AG09309 (cell line): Measurements from ENCODE around the gene PTGES2.
"Not testable (repeated sequence)": the region's sequence is repeated elsewhere in the genome, so short reads cannot be mapped to it uniquely, and the experiment has no call there.

Experiments used
- DNase-seq: peaks from one replicate; pipeline ENCODE4 v3.0.0-alpha.2; 2010; ENCODE audit warnings: low read depth
- H3K4me3 ChIP-seq: 2 replicates; pipeline ENCODE4 v1.5.1; 2011; ENCODE audit warnings: mild to moderate bottlenecking, low read depth, low read length, moderate library complexity; ENCODE audit not compliant: control insufficient read depth
- TF ChIP-seq, protein P1 (sequence below): IDR thresholded peaks from 2 replicates; pipeline ENCODE4 v1.5.1; 2011; ENCODE audit warnings: mild to moderate bottlenecking, low read depth, low read length, inconsistent platforms; ENCODE audit not compliant: insufficient read depth, control insufficient read depth; ENCODE audit errors: missing control alignments

Gene PTGES2

DNA sequence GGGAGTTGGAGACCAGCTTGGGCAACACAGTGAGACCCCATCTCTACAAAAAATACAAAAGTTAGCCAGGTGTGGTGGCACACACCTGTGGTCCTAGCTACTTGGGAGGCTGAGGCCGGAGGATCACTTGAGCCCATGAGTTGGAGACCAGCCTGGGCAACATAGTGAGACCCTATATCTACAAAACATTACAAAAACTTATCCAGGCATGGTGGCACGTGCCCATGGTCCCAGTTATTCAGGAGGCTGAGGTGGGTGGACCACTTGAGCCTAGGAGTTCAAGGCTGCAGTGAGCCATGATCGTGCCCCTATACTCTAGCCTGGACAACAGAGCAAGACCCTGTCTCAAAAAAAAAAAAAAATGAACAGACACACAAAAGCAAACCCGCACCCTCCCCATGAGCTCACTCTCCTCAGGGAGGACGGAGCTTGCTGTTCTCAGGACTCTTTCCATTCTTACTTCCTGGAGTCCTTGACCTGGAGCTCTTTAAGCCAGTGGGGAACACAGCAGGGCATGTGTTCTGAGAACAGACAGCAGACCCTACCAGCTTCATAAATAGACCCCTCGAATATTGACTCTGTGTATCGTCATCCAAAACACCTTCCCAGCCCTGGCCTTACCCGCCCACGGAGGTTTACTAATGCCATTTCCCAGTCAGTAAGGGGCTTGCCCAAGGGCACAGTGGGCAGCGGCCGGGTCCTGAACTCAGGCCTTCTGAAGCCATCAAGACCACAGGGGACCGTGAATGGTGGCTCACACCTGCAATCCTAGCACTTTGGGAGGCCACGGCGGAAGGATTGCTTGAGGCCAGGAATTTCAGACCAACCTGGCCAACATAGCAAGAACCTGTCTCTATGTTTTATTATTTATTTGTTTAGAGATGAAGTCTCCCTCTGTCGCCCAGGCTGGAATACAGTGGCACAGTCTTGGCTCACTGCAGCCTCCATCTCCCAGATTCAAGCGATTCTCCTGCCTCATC, 11.1 kb downstream of the PTGES2 start:
- TF ChIP-seq, protein P1, sequence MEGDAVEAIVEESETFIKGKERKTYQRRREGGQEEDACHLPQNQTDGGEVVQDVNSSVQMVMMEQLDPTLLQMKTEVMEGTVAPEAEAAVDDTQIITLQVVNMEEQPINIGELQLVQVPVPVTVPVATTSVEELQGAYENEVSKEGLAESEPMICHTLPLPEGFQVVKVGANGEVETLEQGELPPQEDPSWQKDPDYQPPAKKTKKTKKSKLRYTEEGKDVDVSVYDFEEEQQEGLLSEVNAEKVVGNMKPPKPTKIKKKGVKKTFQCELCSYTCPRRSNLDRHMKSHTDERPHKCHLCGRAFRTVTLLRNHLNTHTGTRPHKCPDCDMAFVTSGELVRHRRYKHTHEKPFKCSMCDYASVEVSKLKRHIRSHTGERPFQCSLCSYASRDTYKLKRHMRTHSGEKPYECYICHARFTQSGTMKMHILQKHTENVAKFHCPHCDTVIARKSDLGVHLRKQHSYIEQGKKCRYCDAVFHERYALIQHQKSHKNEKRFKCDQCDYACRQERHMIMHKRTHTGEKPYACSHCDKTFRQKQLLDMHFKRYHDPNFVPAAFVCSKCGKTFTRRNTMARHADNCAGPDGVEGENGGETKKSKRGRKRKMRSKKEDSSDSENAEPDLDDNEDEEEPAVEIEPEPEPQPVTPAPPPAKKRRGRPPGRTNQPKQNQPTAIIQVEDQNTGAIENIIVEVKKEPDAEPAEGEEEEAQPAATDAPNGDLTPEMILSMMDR: no peak
- no peak overlapping the region for H3K4me3 ChIP-seq
- no peak for DNase-seq

DNA sequence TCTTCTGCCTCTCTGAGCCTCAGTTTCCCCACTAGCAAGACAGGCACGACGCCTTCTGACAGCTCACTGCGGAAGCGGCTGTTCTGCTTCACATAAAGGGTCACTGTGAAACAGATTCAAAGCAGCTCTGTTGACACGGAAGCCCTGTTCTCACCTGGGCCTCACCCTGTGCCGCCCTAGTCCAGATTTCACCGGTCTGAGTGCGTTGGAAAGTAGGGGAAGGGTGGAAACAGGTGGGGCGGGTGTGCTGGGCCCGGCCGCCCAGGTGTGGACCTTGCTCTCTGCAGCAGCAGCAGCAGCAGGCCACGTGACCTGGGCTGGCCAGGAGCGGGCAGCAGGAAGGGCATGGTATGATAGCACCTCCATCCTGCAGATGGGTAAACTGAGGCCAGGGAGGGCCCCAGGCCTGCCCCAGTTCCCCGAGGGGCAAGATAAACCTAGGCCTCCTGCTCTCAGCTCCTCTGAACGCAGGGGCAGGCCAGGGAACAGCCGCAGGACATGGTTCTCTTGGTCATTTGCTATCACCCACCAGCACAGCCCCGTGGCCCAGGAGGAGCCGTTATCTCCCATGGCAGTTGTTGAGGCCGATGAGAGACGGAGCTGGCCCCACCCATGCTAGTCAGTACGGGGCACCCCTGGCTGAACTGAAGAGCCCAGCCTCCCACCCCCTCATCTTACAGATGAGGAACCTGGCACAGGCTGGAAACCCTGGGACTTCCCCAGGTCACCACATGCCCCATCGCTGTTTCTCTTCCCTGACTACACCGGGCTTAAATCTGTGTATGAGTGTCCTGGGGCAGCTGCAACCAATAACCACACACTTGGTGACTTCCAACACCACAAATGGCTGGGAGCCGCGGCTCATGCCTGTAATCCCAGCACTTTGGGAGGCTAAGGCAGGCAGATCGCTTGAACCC, 12.1 kb downstream of the PTGES2 start:
- DNase-seq: no peak
- TF ChIP-seq, protein P1: no peak

DNA sequence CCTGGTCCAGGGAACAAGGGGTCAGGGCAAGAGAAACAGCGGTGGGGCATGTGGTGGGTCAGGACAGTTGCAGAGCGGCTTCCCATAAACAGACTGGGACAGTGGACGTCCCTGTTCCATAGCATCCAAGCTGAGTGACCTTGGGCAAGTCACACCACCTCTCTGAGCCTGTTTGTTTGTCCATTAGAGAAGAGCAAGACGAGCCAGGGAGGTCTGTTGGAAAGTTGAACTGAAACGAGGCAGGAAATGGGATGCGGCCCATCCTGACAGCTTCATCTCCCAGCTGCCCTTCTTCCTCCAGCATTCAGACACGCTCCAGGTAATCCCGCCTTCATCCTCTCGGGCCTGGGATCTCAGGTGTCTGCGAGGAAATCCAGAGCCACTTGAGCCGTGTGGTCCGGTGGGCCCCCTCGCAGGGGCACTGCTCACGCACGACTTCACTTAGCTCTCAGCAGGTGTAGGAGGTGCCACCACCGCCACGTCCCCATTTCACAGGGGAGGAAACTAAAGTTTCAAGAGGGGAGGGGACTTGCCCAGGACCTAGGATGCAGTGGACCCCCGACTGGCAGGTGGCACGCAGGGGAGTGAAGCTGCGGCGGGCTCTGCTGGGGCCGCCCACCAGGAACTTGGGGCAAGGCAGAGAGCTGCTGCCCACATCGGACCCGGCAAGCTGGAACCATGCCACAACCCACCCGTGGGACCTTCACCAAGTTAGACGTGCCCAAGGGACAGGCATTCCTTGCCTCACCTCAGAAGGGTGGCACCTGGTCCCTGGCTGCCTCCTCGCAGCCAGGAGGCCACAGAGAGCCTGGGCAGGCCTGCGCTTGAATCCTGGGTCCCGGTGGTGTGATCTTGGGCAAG, 13.0 kb downstream of the PTGES2 start:
- DNase-seq: no peak
- TF ChIP-seq, protein P1: no peak
- no peak overlapping the region for H3K4me3 ChIP-seq

More for the DNA sequence above, 12.1 kb downstream of the PTGES2 start:
- H3K4me3 ChIP-seq: no peak overlapping the region

DNA sequence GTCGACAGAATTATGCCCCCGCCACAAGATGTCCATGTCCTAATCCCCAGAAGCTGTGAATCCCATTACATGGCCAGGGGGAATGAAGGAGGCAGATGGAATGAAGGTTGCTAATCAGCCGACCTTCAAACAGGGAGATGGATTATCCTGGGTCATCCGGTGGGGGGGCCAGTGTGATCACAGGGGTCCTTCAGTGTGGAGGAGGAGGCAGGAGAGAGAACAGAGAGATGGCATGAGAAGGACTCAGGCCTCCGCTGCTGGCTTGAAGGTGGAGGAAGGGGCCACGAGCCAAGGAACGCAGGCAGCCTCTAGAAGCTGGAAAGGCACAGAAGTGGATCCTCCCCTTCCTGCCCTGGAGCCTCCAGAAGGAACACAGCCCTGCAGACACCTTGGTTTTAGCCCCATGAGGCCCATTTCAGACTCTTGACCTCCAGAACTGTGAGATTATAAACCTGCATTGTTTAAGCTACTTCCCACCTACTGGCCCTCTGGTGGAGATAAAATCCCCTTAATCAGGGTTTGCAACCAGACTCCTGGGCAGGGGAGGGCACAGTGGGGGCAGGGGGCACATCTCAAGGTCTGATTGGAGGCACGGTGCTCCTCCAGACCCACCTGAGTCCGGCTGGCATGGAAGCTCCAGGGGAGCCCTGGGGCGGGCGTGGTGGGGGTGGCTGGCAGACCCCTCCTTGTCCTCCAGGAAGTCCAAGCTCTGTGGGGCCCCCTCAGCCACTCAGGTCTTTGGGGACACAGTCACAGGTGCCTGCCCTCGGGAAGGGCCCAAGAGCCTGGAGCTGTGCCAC, 13.8 kb downstream of the PTGES2 start:
- TF ChIP-seq, protein P1: no peak
- no peak for DNase-seq
- H3K4me3 ChIP-seq: no peak overlapping the region

DNA sequence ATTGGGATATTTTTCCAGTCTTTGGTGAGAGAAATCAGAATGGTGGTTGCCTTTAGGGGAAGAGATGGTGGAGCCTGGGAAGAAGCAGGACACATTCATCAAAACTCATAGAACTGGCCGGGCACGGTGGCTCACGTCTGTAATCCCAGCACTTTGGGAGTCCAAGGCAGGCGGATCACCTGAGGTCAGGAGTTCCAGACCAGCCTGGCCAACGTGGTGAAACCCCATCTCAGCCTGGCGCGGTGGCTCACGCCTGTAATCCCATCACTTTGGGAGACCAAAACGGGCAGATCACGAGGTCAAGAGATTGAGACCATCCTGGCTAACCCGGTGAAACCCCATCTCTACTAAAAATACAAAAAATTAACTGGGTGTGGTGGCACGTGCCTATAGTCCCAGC, 15.8 kb downstream of the PTGES2 start:
- DNase-seq, H3K4me3 ChIP-seq: not testable (repeated sequence)

DNA sequence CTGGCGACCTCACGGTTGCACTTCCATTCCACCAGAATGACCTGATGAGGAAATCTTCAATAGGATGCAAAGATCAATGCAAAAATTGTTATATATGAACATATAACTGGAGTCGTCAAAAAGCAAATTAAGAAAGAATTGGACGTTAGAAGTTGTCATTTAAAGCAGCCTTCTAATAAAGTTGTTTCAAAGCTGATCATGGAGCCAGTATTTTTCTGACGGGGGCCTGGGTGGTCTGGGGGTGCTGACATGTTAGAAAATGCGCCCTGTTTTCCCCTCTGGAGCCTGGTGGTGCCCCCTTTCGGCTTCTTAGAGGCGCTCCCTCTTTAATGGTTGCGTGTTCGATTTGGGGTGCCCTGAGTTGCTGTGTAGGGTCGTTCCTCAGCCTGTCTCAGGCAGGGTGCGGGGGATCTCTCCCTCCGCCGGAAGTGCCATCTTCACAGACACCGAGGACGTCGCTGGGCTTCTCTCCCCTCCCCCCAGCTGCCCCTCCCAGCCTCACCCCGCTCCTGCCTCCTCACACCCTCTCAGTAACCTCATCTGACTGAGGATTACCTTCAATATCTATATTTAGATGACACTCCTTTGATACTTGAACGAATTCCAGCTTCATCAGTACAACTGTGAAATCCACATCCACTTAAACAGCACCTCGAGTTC, 18.3 kb downstream of the PTGES2 start:
- TF ChIP-seq, protein P1: no peak
- no peak for DNase-seq
- H3K4me3 ChIP-seq: no peak overlapping the region
